ENCODE results near the gene NUDT1.

DNA sequence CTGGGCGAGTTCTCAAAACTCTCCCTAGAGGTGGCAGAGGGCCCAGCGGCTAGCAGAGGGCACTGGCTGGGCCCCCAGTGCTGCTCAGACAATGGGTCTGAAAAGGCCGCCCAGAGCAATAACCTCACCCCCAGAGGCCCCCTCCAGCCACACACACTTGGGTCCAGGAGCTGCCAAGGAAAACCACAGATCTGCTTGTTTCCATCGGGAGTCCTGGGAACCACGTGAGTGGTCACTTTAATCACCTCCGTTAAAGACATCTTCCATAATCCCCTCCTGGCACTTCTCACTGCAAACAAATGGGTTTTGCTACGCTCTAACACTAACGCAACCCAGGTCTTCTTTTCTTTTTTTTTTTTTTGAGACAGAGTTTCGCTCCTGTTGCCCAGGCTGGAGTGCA lies 30.0 kb downstream of the NUDT1 start:
- TF ChIP-seq, protein P1, sequence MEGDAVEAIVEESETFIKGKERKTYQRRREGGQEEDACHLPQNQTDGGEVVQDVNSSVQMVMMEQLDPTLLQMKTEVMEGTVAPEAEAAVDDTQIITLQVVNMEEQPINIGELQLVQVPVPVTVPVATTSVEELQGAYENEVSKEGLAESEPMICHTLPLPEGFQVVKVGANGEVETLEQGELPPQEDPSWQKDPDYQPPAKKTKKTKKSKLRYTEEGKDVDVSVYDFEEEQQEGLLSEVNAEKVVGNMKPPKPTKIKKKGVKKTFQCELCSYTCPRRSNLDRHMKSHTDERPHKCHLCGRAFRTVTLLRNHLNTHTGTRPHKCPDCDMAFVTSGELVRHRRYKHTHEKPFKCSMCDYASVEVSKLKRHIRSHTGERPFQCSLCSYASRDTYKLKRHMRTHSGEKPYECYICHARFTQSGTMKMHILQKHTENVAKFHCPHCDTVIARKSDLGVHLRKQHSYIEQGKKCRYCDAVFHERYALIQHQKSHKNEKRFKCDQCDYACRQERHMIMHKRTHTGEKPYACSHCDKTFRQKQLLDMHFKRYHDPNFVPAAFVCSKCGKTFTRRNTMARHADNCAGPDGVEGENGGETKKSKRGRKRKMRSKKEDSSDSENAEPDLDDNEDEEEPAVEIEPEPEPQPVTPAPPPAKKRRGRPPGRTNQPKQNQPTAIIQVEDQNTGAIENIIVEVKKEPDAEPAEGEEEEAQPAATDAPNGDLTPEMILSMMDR (conservative IDR thresholded peaks at IDR 0.05 in 1 of 2, IDR thresholded peaks at IDR 0.05 in 1 of 2; ENCODE audit: low read depth in 1 of 2, low read length in 2 of 2) = no peak
- TF ChIP-seq EZH2 (IDR thresholded peaks at IDR 0.05; ENCODE audit: low read length, missing control alignments) = no peak
